Left ventricle myocardium inferior (tissue), 1 donor: Measurements from ENCODE around the gene FAM222A. TPM values are rescaled to one million over a fixed set of nuclear protein-coding genes. Genes with fewer than 3 reads are reported as not detected.

Experiments
- DNase-seq: peaks from one replicate; pipeline ENCODE4 v3.0.0-alpha.2; 2020
- H3K27ac ChIP-seq: fragments of 200-600 bp; replicated peaks from 2 replicates; pipeline ENCODE4 v1.8.0; 2021
- H3K27me3 ChIP-seq: fragments of 200-600 bp; 2 replicates; pipeline ENCODE4 v1.8.0; 2021; ENCODE audit warnings: low read depth
- H3K36me3 ChIP-seq: fragments of 200-600 bp; 2 replicates; pipeline ENCODE4 v1.8.0; 2021
- H3K4me1 ChIP-seq: fragments of 200-600 bp; 2 replicates; pipeline ENCODE4 v1.8.0; 2021
- H3K4me3 ChIP-seq: fragments of 200-600 bp; 2 replicates; pipeline ENCODE4 v1.8.0; 2021; ENCODE audit warnings: mild to moderate bottlenecking, moderate library complexity
- H3K9me3 ChIP-seq: fragments of 200-600 bp; replicated peaks from 2 replicates; pipeline ENCODE4 v1.8.0; 2021
- CTCF ChIP-seq: fragments of 200-600 bp; IDR thresholded peaks from 2 replicates; pipeline ENCODE4 v1.8.0; 2021; ENCODE audit warnings: antibody characterized with exemption, mild to moderate bottlenecking, borderline replicate concordance
- intact Hi-C: fragments of 100-400 bp; cut with micrococcal nuclease; formaldehyde crosslinking; loops from one replicate; pipeline ENCODE4 v1.11.0; 2022
- total RNA-seq: library from RNA; stranded (reverse); fragmentation: NEBNext Ultra II Directional; extraction: Animal tissue kit (Norgen Biotek cat#: 25700); gene quantifications from one replicate; pipeline ENCODE4 v1.2.1, GENCODE V29; 2021
- donor health status: DM: no; HTN: yes; CAD: no; lungs with severe emphysema.

Gene FAM222A
- total RNA-seq, 1 donor from 2014 or later: 20.0 TPM

GRCh38 chr12:109778684-109779083, 65.1 kb downstream of the FAM222A start:
- Histone ChIP-seq H3K27ac (no peak overlapping the region), H3K36me3 (no peaks in the 10 kb centered on the region), H3K9me3 (peaks cover 16% of the 10 kb centered on the region), H3K4me3 (no peak overlapping the region), H3K27me3 (no peaks in the 10 kb centered on the region), H3K4me1 (peaks cover 13% of the 10 kb centered on the region)
- no peak for TF ChIP-seq CTCF
- no peak for DNase-seq
- intact Hi-C loops: loop anchor here (5.0 to 10.0 kb wide), 3 partner anchors 186 to 356 kb away; no protein-coding TSS in a partner anchor

- H3K27me3 ChIP-seq: no peaks in the 10 kb centered on the region
- H3K4me1 ChIP-seq: peaks cover 13% of the 10 kb centered on the region
- H3K36me3 ChIP-seq: no peaks in the 10 kb centered on the region
- H3K27ac ChIP-seq: no peak overlapping the region
- no peak overlapping the region for H3K4me3 ChIP-seq
- intact Hi-C loops: loop anchor here (5.0 to 10.0 kb wide), 3 partner anchors 187 to 357 kb away; no protein-coding TSS in a partner anchor
- no peak for TF ChIP-seq CTCF
- DNase-seq: no peak
- peaks cover 16% of the 10 kb centered on the region for H3K9me3 ChIP-seq
Measured at GRCh38 chr12:109779382-109779781, 65.8 kb downstream of the FAM222A start.

- Histone ChIP-seq H3K27ac (no peak overlapping the region), H3K9me3 (peaks cover 16% of the 10 kb centered on the region), H3K27me3 (no peaks in the 10 kb centered on the region), H3K4me3 (no peak overlapping the region), H3K36me3 (no peaks in the 10 kb centered on the region), H3K4me1 (peaks cover 6% of the 10 kb centered on the region)
- TF ChIP-seq CTCF: no peak
- intact Hi-C loops: no loop called here
- DNase-seq: no peak
Measured at GRCh38 chr12:109781668-109782325, 68.2 kb downstream of the FAM222A start.

GRCh38 chr12:109782326-109782703, 68.7 kb downstream of the FAM222A start:
- Histone ChIP-seq H3K4me3 (no peak overlapping the region), H3K4me1 (peaks cover under 1% of the 10 kb centered on the region), H3K27ac (no peak overlapping the region), H3K36me3 (no peaks in the 10 kb centered on the region), H3K27me3 (no peaks in the 10 kb centered on the region), H3K9me3 (peaks cover 16% of the 10 kb centered on the region)
- DNase-seq: no peak
- TF ChIP-seq CTCF: no peak
- intact Hi-C loops: no loop called here

GRCh38 chr12:109783135-109783964, 69.7 kb downstream of the FAM222A start:
- no peak for TF ChIP-seq CTCF
- Histone ChIP-seq H3K9me3 (peaks cover 14% of the 10 kb centered on the region), H3K36me3 (no peaks in the 10 kb centered on the region), H3K4me1 (no peaks in the 10 kb centered on the region), H3K27ac (no peak overlapping the region), H3K27me3 (no peaks in the 10 kb centered on the region), H3K4me3 (no peak overlapping the region)
- no peak for DNase-seq
- intact Hi-C loops: no loop called here
